ENCODE data around the gene SEC62. TPM values are rescaled to one million over a fixed set of nuclear protein-coding genes. Genes with fewer than 3 reads are reported as not detected.
"Not testable (repeated sequence)": the region's sequence is repeated elsewhere in the genome, so short reads cannot be mapped to it uniquely, and the experiment has no call there.

The SEC62 gene
- total and polyA plus RNA-seq, 4 donors: 69.3 to 125 (median 95.1) TPM

DNA sequence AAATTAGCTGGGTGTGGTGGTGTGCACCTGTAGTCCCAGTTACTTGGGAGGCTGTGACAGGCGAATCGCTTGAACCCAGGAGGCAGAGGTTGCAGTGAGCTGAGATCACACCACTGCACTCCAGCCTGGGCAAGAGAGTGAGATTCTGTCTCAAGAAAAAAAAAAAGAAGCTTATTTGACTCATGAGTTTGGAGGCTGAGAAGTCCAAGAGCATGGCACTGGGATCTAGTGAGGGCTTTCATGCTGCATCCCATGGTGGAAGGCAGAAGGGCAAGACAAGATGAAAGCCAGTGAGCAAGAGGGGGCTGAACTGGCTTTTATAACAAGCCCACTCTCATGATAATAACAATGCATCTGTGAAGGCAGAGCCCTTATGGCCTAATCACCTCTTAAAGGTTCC lies 33.4 kb downstream of the SEC62 start:
- Histone ChIP-seq H3K4me3 (ENCODE audit: low read length in 2 of 2) (no peak overlapping the region), H3K36me3 (ENCODE audit: control insufficient read depth in 1 of 2, insufficient read depth in 2 of 2, low read length in 1 of 2) (peaks cover 0 to 2% of the 10 kb centered on the region in 2 donors), H3K27me3 (ENCODE audit: control insufficient read depth in 1 of 2, insufficient read depth in 2 of 2, low read length in 1 of 2) (no peaks in the 10 kb centered on the region), H3K27ac (ENCODE audit: low read depth in 1 of 2, low read length in 2 of 2) (no peak overlapping the region), H3K9me3 (ENCODE audit: control insufficient read depth, low read length) (no peaks in the 10 kb centered on the region), H3K4me1 (ENCODE audit: control insufficient read depth in 1 of 2, insufficient read depth in 2 of 2, low read length in 2 of 2) (no peaks in the 10 kb centered on the region)
- intact Hi-C loops (cut with DNase I): no loop called here
- ATAC-seq (ENCODE audit: low FRiP score) (no peak), DNase-seq (no peak)
- WGBS, 2 donors: 98% methylated on average over 2 of the region's 2 CpGs

DNA sequence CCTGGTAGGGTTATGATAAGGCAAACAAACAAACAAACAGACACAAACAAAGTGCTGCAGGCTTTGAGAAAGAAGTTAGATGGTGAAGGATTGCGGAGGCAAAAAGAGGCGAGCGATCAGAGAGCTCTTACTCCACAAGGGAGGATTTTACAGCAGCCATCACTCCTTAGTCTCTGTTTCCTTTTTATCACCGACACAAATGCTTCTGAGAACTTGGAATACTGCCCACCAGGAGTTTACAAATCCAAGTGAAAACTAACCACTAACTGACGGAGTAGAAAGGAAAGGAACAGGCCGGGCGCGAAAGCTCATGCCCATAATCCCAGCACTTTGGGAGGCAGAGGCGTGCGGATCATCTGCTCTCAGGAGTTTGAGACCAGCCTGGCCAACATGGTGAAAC lies 35.6 kb downstream of the SEC62 start:
- Histone ChIP-seq H3K4me3 (ENCODE audit: low read length in 2 of 2) (no peak overlapping the region), H3K27ac (ENCODE audit: low read depth in 1 of 2, low read length in 2 of 2) (no peak overlapping the region), H3K9me3 (ENCODE audit: control insufficient read depth, low read length) (no peaks in the 10 kb centered on the region), H3K27me3 (ENCODE audit: control insufficient read depth in 1 of 2, insufficient read depth in 2 of 2, low read length in 1 of 2) (no peaks in the 10 kb centered on the region), H3K36me3 (ENCODE audit: control insufficient read depth in 1 of 2, insufficient read depth in 2 of 2, low read length in 1 of 2) (no peaks in the 10 kb centered on the region), H3K4me1 (ENCODE audit: control insufficient read depth in 1 of 2, insufficient read depth in 2 of 2, low read length in 2 of 2) (no peaks in the 10 kb centered on the region)
- DNase-seq (no peak), ATAC-seq (ENCODE audit: low FRiP score) (no peak)
- 84 to 86% methylated on average over 10 of the region's 10 CpGs for WGBS, 2 donors
- intact Hi-C loops (cut with DNase I): no loop called here

DNA sequence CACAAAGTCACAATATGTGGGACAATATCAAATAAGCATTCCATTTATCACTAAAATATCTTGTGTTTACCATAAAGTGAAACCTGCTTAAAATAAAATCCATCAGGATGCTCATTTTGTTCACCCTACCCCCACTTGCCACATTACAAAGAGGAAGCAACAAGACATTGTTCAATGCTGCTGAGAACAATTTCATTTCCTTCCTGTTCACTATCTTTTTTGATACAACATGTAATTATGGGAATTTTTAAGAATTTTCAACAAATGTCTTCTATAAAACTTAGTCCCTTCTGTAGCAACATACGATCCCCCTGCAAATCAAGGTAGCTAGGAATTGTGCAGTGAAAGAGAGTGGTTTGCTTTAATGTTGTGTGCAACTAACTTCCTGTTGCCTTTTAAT lies 36.3 kb downstream of the SEC62 start:
- 79 to 80% methylated on average over 1 of the region's 1 CpG for WGBS, 2 donors
- Histone ChIP-seq H3K27me3 (ENCODE audit: control insufficient read depth in 1 of 2, insufficient read depth in 2 of 2, low read length in 1 of 2) (no peaks in the 10 kb centered on the region), H3K4me3 (ENCODE audit: low read length in 2 of 2) (no peak overlapping the region), H3K36me3 (ENCODE audit: control insufficient read depth in 1 of 2, insufficient read depth in 2 of 2, low read length in 1 of 2) (no peaks in the 10 kb centered on the region), H3K4me1 (ENCODE audit: control insufficient read depth in 1 of 2, insufficient read depth in 2 of 2, low read length in 2 of 2) (no peaks in the 10 kb centered on the region), H3K9me3 (ENCODE audit: control insufficient read depth, low read length) (no peaks in the 10 kb centered on the region), H3K27ac (ENCODE audit: low read depth in 1 of 2, low read length in 2 of 2) (no peak overlapping the region)
- intact Hi-C loops (cut with DNase I): no loop called here
- ATAC-seq (ENCODE audit: low FRiP score) (no peak), DNase-seq (no peak)

DNA sequence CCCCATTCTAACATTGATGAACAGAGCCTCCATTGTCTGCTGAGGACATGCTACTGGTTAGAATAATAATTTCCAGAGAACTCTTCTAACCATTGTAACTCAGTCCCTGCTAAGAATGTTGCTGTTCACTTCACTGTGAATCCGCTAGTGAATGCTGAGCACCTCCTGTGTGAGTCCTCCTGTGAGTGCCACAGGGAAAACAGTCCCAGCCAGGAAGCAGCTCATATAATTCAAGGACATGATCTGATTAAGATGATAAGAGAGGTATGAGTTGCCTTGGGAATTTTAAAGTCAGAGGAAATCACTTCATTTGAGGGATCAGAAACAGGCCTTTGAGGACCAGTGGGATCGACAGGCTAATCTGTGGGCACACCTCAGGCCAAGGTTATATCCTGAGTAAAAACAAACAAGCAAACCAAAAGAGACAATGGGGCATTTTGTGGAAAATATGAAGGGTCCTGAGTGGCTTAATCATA lies 37.3 kb downstream of the SEC62 start:
- H3K27me3 ChIP-seq (ENCODE audit: control insufficient read depth in 1 of 2, insufficient read depth in 2 of 2, low read length in 1 of 2): no peaks in the 10 kb centered on the region
- intact Hi-C loops (cut with DNase I): no loop called here
- ATAC-seq (ENCODE audit: low FRiP score) (no peak), DNase-seq (no peak)
- no peaks in the 10 kb centered on the region for H3K36me3 ChIP-seq (ENCODE audit: control insufficient read depth in 1 of 2, insufficient read depth in 2 of 2, low read length in 1 of 2)
- no peaks in the 10 kb centered on the region for H3K9me3 ChIP-seq (ENCODE audit: control insufficient read depth, low read length)
- WGBS, 2 donors: 81 to 86% methylated on average over 2 of the region's 2 CpGs
- no peak overlapping the region for H3K27ac ChIP-seq (ENCODE audit: low read depth in 1 of 2, low read length in 2 of 2)
- H3K4me3 ChIP-seq (ENCODE audit: low read length in 2 of 2): no peak overlapping the region
- H3K4me1 ChIP-seq (ENCODE audit: control insufficient read depth in 1 of 2, insufficient read depth in 2 of 2, low read length in 2 of 2): no peaks in the 10 kb centered on the region

DNA sequence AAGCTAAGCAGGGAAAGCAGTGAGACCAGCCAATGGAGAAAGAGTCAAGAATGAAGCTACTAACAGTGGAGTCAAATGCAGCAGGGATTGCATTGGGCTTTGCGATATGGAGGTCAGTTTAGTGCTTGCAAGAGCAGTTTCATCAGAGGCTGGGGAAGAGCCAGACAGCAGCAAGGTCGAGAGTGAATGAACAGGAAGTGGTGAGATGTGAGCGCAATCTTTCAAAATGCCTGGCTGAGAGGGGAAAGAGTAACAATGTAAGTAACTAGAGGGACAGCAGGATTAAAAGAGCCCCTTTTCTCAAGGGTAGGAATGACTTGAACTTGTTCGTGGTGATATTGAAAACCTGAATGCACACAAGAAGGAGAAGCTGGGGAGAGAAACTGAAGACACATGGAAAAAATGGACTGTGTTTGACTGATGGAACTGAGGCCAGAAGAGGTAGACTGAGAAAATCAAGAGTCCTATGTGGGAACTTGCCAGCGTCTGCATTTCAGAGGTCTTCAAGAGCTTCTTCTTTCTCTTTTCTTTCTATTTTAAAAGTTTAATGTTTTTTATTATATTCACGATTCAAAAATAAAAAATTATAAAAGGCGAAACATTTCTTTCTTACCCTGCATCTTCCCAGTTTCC lies 40.5 kb downstream of the SEC62 start:
- ATAC-seq (ENCODE audit: low FRiP score): no peak
- WGBS, 2 donors: 73 to 76% methylated on average over 7 of the region's 7 CpGs
- Histone ChIP-seq H3K9me3 (ENCODE audit: control insufficient read depth, low read length) (no peaks in the 10 kb centered on the region), H3K4me1 (ENCODE audit: control insufficient read depth in 1 of 2, insufficient read depth in 2 of 2, low read length in 2 of 2) (no peaks in the 10 kb centered on the region), H3K27me3 (ENCODE audit: control insufficient read depth in 1 of 2, insufficient read depth in 2 of 2, low read length in 1 of 2) (no peaks in the 10 kb centered on the region), H3K27ac (ENCODE audit: low read depth in 1 of 2, low read length in 2 of 2) (no peak overlapping the region), H3K36me3 (ENCODE audit: control insufficient read depth in 1 of 2, insufficient read depth in 2 of 2, low read length in 1 of 2) (no peaks in the 10 kb centered on the region), H3K4me3 (ENCODE audit: low read length in 2 of 2) (no peak overlapping the region)
- intact Hi-C loops (cut with DNase I): no loop called here
- no peak for DNase-seq

DNA sequence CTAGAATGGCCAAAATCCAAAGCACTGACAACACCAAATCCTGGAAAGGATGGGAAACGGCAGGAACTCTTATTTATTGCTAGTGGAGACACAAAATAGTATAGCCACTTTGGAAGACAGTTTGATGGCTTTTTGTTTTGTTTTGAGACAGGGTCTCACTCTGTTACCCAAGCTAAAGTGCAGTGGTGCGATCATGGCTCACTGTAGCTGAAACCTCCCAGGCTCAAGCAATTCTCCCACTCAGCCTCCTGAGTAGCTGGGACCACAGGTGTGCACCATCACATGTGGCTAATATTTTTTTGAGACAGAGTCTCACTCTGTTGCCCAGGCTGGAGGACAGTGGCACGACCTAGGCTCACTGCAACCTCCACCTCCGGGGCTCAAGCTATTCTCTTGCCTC lies 43.9 kb downstream of the SEC62 start:
- H3K27ac ChIP-seq (ENCODE audit: low read depth in 1 of 2, low read length in 2 of 2): no peak overlapping the region
- WGBS, 2 donors: 85 to 91% methylated on average over 4 of the region's 4 CpGs
- H3K9me3 ChIP-seq (ENCODE audit: control insufficient read depth, low read length): no peaks in the 10 kb centered on the region
- no peaks in the 10 kb centered on the region for H3K27me3 ChIP-seq (ENCODE audit: control insufficient read depth in 1 of 2, insufficient read depth in 2 of 2, low read length in 1 of 2)
- intact Hi-C loops (cut with DNase I): no loop called here
- DNase-seq (no peak), ATAC-seq (ENCODE audit: low FRiP score) (no peak)
- H3K4me1 ChIP-seq (ENCODE audit: control insufficient read depth in 1 of 2, insufficient read depth in 2 of 2, low read length in 2 of 2): no peaks in the 10 kb centered on the region
- no peaks in the 10 kb centered on the region for H3K36me3 ChIP-seq (ENCODE audit: control insufficient read depth in 1 of 2, insufficient read depth in 2 of 2, low read length in 1 of 2)
- no peak overlapping the region for H3K4me3 ChIP-seq (ENCODE audit: low read length in 2 of 2)

DNA sequence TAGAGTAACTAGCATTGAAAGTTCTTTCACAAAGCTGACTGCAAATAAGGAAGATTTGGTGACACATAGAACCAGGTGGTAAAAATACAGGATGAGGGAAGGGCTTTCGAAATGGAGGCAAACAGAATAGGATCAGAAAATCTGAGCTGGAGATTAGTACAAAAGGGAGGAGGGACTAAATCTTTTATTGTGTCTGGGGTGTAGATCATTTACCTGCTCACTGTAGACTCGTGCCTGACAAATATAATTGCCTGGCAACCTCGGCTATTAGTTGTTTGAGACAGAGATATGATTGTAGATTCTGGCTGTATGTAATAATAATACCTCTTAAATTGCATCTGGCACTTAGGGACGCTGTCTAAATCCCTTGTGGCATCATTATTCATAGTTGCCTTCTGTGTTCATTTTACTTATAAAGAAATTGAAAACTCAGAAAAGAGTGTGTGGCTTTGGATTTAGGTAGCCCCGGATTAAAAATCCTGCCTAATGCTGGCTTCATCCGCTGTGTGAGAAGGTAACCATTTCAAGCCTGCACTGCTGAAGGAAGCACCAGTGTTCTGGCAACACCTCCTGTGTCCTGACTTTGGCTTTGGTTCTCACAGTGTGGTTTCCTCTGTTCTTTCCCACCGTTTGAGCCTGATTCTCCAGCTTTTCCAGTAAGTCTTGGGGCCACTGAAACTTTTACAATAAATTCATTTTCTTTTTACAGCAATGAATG lies 46.2 kb downstream of the SEC62 start:
- DNase-seq: no peak
- no peaks in the 10 kb centered on the region for H3K4me1 ChIP-seq (ENCODE audit: control insufficient read depth in 1 of 2, insufficient read depth in 2 of 2, low read length in 2 of 2)
- no peak for ATAC-seq (ENCODE audit: low FRiP score)
- no peaks in the 10 kb centered on the region for H3K9me3 ChIP-seq (ENCODE audit: control insufficient read depth, low read length)
- H3K36me3 ChIP-seq (ENCODE audit: control insufficient read depth in 1 of 2, insufficient read depth in 2 of 2, low read length in 1 of 2): no peaks in the 10 kb centered on the region
- no peak overlapping the region for H3K27ac ChIP-seq (ENCODE audit: low read depth in 1 of 2, low read length in 2 of 2)
- H3K4me3 ChIP-seq (ENCODE audit: low read length in 2 of 2): no peak overlapping the region
- no peaks in the 10 kb centered on the region for H3K27me3 ChIP-seq (ENCODE audit: control insufficient read depth in 1 of 2, insufficient read depth in 2 of 2, low read length in 1 of 2)
- intact Hi-C loops (cut with DNase I): no loop called here
- 35 to 39% methylated on average over 7 of the region's 7 CpGs for WGBS, 2 donors

DNA sequence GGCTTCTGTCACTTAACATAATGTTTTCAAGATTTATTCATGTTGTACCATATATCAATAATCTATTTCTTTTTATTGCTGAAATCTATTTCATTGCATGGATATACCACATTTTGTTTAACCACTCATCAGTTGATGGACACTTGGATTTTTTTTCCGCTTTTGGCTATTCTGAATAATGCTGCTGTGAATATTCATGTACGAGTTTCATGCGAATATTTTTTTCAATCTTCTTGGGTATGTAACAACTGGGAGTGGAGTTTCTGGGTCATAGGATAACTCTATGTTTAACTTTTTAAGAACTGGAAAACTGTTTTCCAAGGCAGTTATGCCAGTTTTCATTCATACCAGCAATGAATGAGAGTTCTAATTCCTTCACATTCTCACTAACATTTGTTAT lies 49.5 kb downstream of the SEC62 start:
- H3K4me1 ChIP-seq (ENCODE audit: control insufficient read depth in 1 of 2, insufficient read depth in 2 of 2, low read length in 2 of 2): no peaks in the 10 kb centered on the region
- 82 to 83% methylated on average over 3 of the region's 3 CpGs for WGBS, 2 donors
- no peaks in the 10 kb centered on the region for H3K27me3 ChIP-seq (ENCODE audit: control insufficient read depth in 1 of 2, insufficient read depth in 2 of 2, low read length in 1 of 2)
- ATAC-seq (ENCODE audit: low FRiP score): no peak
- intact Hi-C loops (cut with DNase I): no loop called here
- H3K4me3 ChIP-seq (ENCODE audit: low read length in 2 of 2): no peak overlapping the region
- no peak overlapping the region for H3K27ac ChIP-seq (ENCODE audit: low read depth in 1 of 2, low read length in 2 of 2)
- H3K9me3 ChIP-seq (ENCODE audit: control insufficient read depth, low read length): no peaks in the 10 kb centered on the region
- no peaks in the 10 kb centered on the region for H3K36me3 ChIP-seq (ENCODE audit: control insufficient read depth in 1 of 2, insufficient read depth in 2 of 2, low read length in 1 of 2)
- no peak for DNase-seq

DNA sequence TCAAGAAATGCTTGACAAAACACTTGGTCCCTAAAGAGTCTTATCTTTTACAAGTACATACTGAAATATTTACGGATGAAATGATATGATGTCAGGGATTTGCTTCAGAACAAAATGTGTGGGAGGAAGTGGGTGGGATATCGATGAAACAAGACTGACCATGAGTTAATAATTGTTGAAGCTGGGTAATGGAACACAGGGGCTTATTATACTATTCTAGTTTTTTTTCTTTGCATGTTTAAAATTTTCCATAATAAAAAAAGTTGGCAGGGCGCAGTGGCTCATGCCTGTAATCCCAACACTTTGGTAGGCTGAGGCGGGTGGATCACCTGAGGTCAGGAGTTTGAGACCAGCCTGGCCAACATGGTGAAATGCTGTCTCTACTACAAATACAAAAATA lies 52.7 kb downstream of the SEC62 start:
- H3K27me3 ChIP-seq (ENCODE audit: control insufficient read depth in 1 of 2, insufficient read depth in 2 of 2, low read length in 1 of 2); H3K27ac ChIP-seq (ENCODE audit: low read depth in 1 of 2, low read length in 2 of 2); H3K4me3 ChIP-seq (ENCODE audit: low read length in 2 of 2); DNase-seq; H3K4me1 ChIP-seq (ENCODE audit: control insufficient read depth in 1 of 2, insufficient read depth in 2 of 2, low read length in 2 of 2); ATAC-seq (ENCODE audit: low FRiP score); intact Hi-C loops (cut with DNase I); H3K36me3 ChIP-seq (ENCODE audit: control insufficient read depth in 1 of 2, insufficient read depth in 2 of 2, low read length in 1 of 2); H3K9me3 ChIP-seq (ENCODE audit: control insufficient read depth, low read length): not testable (repeated sequence)
- 43 to 48% methylated on average over 4 of the region's 4 CpGs for WGBS, 2 donors
